Measurements from ENCODE around the gene LYST. TPM values are rescaled to one million over a fixed set of nuclear protein-coding genes. Genes with fewer than 3 reads are reported as not detected.

LYST gene
- total RNA-seq, 1 donor from 2014 or later, result 19.2 TPM

GRCh38 chr1:235749755-235750300 lies 116.9 kb downstream of the LYST start:
- ATAC-seq, result no peak

GRCh38 chr1:235748747-235749146 lies 118.0 kb downstream of the LYST start:
- ATAC-seq, result no peak

- no peak for ATAC-seq
Observed at GRCh38 chr1:235746245-235746644, 120.5 kb downstream of the LYST start.

- no peak for ATAC-seq
Observed at GRCh38 chr1:235745503-235746136, 121.1 kb downstream of the LYST start.

GRCh38 chr1:235742914-235743599 lies 123.6 kb downstream of the LYST start:
- ATAC-seq, result no peak

- no peak for ATAC-seq
Observed at GRCh38 chr1:235741294-235741693, 125.4 kb downstream of the LYST start.

GRCh38 chr1:235739631-235740030 lies 127.1 kb downstream of the LYST start:
- ATAC-seq, result no peak

GRCh38 chr1:235739124-235739523 lies 127.6 kb downstream of the LYST start:
- ATAC-seq, result no peak

- ATAC-seq, result no peak
Observed at GRCh38 chr1:235737751-235738150, 129.0 kb downstream of the LYST start.

- ATAC-seq, result no peak
Observed at GRCh38 chr1:235736263-235736662, 130.4 kb downstream of the LYST start.

GRCh38 chr1:235735621-235736020 lies 131.1 kb downstream of the LYST start:
- no peak for ATAC-seq

- ATAC-seq, result no peak
Observed at GRCh38 chr1:235734335-235734734, 132.4 kb downstream of the LYST start.

- no peak for ATAC-seq
Observed at GRCh38 chr1:235730007-235730406, 136.7 kb downstream of the LYST start.

GRCh38 chr1:235726557-235726956 lies 140.1 kb downstream of the LYST start:
- no peak for ATAC-seq

GRCh38 chr1:235725434-235725833 lies 141.3 kb downstream of the LYST start:
- no peak for ATAC-seq

GRCh38 chr1:235724730-235725129 lies 142.0 kb downstream of the LYST start:
- peak; percentile 87 for ATAC-seq

- no peak for ATAC-seq
Observed at GRCh38 chr1:235722858-235723257, 143.8 kb downstream of the LYST start.

- ATAC-seq, result no peak
Observed at GRCh38 chr1:235721982-235722381, 144.7 kb downstream of the LYST start.

GRCh38 chr1:235720544-235720943 lies 146.2 kb downstream of the LYST start:
- no peak for ATAC-seq

- no peak for ATAC-seq
Observed at GRCh38 chr1:235714205-235714897, 152.4 kb downstream of the LYST start.

GRCh38 chr1:235712812-235713211 lies 153.9 kb downstream of the LYST start:
- no peak for ATAC-seq

- ATAC-seq, result no peak
Observed at GRCh38 chr1:235710687-235711086, 156.0 kb downstream of the LYST start.

GRCh38 chr1:235709018-235709417 lies 157.7 kb downstream of the LYST start:
- ATAC-seq, result no peak
